Stimulated activated naive CD8-positive, alpha-beta T cell treated with anti-CD3 and anti-CD28 coated beads, Interleukin-15, Interleukin-2, amounts not matched to agents 100 U/mL and 50 U/mL, for 24 hours (primary cell): ENCODE measurements around the gene TRANK1.
"Not testable (repeated sequence)": the region's sequence is repeated elsewhere in the genome, so short reads cannot be mapped to it uniquely, and the experiment has no call there.

Experiments used
- ATAC-seq: fragments of 150-1000 bp; cut with Tn5 transposase; one replicate; pipeline ENCODE4 v1.10.0; 2021
- DNase-seq: peaks from one replicate; pipeline ENCODE4 v3.0.0; 2021

Gene TRANK1

DNA sequence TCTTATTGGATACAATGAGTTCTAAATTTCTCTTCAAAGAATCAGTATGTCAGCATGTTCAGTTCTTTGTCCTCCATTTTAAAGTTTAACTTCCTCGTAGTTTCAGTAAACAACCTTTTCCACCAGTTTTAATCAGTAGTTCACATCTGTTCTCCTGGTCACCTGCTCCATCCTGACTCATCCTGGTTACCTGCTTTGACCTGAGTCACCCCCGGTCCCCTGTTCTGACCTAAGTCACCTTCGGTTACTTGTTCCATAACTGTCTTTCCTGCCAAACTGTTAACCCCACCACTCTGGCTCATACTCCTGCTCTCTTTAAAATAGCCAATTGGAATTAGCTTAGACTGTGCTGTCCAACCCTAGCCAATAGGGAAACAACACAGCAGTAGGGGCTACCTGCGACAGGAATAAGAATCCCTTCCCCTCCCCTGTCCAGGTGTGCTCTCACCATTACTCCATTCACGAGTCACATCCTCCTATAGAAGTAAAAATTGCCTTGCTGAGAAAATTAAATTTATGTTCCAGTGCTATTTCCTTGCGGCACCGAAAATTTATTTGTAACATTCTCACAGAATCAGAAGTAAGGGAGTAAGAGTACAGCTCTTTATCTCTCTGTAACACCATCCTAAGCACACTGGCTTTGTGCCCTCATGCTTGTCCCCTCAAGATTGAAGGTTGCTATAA is 23.8 kb downstream of the TRANK1 start:
- no peak for ATAC-seq
- DNase-seq = no peak

GRCh38 chr3:36919439-36920160 is 25.3 kb downstream of the TRANK1 start:
- DNase-seq (no peak), ATAC-seq (no peak)

DNA sequence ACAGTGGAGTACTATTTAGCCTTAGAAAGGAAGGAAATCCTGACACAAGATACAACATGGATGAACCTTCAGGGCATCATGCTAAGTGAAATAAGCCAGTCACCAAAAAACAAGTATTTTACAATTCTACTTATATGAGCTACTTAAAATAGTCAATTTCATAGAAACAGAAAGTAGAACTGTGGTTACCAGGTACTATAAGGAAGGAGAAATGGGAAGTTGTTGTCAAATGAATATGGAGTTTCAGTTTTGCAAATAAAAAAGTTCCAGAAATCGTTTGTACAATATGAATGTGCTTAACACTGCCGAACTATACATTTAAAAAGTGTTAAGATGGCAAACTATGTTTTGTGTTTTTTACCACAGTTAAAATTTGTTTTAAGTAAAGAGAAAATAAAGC is 26.8 kb downstream of the TRANK1 start:
- DNase-seq (no peak), ATAC-seq (peak; percentile 57)

DNA sequence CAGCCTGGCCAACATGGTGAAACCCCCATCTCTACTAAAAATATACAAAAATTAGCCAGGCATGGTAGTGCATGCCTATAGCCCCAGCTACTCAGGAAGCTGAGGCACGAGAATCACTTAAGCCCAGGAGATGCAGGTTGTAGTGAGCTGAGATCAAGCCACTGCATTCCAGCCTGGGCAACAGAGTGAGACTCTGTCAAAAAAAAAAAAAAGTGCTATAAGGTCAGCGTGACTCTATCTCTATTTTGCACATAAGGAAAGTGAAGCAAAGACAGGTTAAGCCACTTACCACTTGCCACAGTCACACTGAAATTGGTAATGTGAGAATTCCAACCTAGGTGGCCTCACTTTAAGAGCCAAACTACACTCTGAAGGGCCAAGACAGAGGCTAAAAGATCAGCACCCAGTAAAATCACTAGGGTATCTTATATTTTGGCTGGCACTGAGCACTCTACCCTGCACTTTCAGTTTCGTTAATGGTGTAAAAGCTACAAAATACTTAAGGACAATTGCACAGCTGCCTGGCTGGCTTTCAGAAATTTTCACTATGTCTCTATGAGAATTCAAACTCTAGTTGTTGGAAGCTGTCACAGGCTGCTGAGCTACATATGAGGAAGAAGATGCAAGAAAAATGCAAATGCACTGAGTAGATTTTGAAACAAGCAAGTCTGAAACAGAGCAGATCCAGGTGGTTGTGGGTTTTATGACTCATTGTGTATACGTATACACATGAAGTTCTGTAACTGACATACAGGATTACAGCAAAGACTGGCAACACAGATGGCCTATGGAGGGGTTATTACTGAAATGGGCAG is 32.7 kb downstream of the TRANK1 start:
- peak; percentile 19 for DNase-seq
- ATAC-seq = peak; percentile 87

DNA sequence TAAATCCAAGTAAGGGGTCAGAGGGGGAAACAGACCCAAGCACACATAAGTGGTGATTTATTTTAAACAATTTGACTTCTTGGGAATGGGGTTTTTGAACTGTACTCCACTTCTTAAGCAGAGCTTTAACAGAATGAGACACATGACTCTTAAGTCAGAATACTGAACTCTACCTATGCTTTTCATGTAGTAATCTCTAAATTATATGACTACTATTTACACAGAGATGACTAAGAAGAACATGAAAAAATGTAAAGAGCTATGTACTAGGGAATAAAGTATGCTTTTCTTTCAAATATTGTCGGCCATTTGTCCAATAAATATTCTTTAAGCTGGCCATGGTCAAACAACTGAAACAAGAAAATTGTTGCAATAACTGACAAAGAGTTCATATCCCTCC is 35.2 kb downstream of the TRANK1 start:
- DNase-seq = no peak
- no peak for ATAC-seq

DNA sequence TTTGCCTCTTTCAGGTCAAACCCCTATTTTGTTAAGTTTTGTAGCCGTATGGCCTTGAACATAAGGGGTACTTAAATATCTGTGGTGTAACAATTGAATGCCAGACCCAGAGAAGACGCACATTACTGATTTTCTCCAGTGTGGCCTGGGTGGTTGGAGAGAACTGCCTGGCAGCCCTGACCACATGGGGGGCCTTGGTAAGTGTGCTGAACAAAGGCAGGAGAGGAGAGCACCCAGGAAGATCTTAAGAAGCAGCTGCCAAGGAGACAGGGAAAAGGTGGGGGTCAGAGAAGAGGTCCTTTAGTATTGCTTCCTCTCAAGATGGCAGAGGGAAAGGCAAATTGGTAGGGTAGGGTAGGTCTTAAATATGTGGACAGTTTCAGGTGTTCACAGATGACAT is 35.7 kb downstream of the TRANK1 start:
- DNase-seq = no peak

GRCh38 chr3:36908647-36909180 is 36.1 kb downstream of the TRANK1 start:
- no peak for ATAC-seq
- DNase-seq = no peak

More for the DNA sequence above, 35.7 kb downstream of the TRANK1 start:
- no peak for ATAC-seq

DNA sequence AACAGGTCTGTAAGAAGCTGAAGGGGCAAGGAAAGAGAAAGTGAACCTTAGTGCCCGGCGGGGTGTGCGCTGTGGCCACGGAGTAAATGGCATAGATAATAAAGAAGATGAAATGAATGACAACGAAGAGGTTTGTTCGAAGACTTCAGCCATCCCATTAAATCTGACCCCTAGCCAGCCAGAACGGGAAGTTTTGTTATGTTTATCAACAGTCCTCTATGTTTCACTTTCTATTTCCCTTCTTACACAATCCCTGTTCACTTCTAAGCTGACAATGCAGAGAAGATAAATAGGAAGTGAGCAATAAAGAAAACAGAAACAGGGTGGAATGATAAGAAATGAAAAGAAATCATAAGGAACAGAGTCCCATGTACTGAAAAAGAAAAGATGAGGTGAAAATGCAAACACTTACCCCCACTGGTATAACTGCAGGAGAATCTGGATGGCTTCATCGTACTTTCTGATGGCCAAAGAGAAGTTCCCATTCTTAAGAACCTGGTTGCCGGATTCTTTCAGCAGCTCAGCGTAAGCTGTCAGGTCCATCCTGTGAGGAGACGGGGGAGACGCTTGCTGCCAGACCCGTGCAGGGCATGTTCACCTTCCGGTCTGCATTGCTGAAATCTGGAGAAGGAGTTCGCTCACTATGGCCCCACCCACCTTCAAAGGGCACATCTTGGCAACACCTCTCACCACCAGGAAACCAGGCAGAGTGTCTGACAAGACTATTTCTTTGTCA is 36.8 kb downstream of the TRANK1 start:
- peak; percentile 71 for DNase-seq
- ATAC-seq = peak; percentile 70

DNA sequence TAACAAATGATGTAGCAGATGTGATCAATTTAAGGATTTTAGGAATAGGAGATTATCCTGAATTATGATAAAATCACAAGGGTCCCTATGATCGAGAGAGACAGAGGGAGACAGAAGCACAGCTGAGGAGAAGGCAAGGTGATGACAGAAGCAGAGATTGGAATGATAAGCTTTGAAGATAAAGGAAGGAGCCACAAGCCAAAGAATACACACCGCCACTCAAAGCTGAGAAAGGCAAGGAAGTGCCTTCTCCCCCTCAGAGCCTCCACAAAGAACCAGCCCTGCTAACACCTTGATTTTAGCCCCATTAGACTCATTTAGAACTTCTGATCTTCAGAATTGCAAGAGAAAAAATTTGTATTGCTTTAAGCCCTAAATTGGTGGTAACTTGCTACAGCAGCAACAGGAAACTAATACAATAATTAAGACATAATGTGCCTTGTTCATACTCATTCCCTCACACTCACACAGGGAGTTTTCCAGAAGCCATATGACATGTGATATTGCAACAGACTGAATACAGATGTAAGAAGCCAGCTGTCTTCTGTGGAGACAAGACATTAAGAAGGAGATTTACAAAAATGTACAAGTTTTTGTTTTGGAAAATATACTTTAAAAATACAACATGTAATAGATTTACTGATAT is 38.2 kb downstream of the TRANK1 start:
- ATAC-seq = no peak

DNA sequence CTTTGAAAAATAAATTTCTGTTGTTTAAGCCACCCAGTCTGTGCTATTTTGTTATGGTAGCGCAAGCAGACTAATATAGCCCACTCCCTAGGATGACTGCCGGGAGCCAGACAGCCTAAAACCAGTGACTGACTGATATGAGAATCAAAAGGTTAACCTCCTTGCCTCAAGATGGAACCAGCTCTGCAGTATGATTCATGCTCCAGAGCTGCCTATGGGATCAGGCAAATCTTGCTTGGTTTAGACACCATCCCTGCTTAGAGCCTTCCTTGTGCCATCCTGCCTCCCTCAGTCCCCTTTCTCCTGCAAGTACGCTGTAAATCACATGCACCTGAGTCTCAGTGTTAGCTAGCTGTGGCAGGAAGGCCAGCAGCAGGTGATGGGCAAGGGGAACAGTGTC is 39.3 kb downstream of the TRANK1 start:
- peak; percentile 54 for ATAC-seq
- DNase-seq = peak; percentile 17

More for the DNA sequence above, 38.2 kb downstream of the TRANK1 start:
- no peak for DNase-seq

DNA sequence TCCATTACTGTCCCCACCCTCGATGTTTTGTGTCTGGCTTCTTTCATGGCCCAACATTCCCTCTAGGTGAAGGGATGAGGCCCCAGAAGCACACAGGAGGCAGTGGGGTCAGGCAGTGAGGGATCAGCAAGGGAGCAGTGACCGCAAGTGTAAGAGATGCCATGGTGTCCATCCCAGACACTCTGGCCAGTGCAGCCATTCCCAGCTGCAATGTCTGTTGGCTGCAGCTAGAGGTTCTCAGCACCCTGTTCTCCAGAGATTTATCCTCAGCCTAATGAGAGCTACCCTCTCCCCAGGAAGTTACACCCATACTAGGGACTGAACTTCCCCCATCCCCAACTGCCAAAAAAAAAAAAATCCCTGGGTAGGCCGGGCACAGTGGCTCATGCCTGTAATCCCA is 40.2 kb downstream of the TRANK1 start:
- ATAC-seq = no peak
- no peak for DNase-seq

GRCh38 chr3:36904065-36904464 is 40.8 kb downstream of the TRANK1 start:
- ATAC-seq = not testable (repeated sequence)

DNA sequence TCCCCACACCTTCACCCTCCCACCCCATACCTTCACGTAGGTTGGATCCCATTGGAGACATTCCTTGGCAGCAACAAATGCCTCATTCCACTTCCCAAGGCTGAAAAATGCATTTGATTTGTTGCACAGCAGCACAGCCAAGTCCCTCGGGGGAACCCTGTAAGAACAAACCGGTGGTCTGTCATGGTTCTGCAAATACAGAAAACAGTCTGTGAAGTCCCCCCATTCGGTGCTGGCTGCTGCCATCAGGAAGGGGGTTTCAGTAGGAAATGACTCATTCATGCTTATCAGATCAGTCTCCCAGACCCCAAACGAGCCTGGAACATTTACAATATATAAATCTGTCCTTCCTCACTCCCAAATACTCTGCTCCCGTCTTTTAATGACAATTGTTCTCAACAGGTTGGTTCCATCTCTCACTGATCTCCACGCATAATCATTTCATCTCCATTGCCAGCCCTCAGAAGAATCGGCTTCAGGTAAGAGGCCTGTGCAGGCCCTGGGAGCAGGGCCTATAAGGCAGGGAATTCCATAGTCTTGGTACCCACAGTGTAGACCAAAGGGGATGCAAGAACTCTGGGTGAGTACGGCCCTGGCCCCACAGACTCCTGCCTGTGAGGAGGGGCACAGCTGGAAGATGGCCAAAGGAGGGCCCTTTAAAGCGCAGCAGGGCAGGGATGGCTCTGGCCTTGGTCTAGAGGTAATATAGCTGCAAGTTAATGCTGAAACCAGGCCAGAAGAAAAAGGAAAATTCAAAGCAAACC is 41.6 kb downstream of the TRANK1 start:
- DNase-seq (no peak), ATAC-seq (peak; percentile 46)

More at GRCh38 chr3:36904065-36904464, 40.8 kb downstream of the TRANK1 start:
- not testable (repeated sequence) for DNase-seq

DNA sequence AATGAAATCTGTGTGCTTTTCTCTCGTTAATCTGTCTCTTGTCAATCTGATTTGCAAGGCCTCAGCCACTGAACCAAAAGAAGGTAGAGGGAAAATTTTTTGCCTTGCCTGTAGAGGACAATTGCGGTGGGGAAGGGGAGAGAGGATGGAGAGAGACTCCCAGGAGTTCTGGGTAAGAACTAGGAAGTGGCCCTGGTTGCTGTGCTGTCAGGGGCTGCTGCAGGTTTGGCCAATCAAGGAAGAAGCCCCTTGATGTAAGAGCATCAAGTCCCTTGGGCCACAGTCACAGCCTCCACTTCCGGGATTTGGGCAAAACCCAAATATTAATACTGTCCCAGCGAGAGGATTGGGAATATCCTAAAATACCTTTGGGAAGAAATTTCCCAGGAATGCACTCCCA is 43.3 kb downstream of the TRANK1 start:
- no peak for ATAC-seq
- DNase-seq = no peak

- DNase-seq (no peak), ATAC-seq (no peak)
Observed at GRCh38 chr3:36900474-36901443, 44.1 kb downstream of the TRANK1 start.

- no peak for ATAC-seq
- DNase-seq = no peak
Observed at GRCh38 chr3:36895496-36896409, 49.1 kb downstream of the TRANK1 start.

DNA sequence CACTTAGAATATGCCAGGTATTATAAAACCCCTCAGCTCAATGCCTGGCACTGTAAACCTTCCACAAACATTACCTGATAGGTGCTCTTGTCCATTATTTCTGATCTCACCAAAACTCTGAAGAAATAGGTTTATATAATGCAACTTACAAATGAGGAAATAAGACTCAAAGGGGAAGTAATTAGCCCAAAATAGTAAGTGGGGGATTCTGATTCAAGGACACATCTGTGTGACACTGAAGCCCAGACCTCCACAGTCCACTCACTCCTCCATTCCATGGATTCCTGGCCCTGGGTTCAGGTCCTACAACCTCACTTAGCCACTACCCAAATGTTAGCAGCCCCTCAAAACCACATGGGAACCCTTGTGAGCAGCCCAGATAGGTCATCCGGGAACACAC is 49.9 kb downstream of the TRANK1 start:
- DNase-seq (no peak), ATAC-seq (no peak)

GRCh38 chr3:36893826-36894225 is 51.0 kb downstream of the TRANK1 start:
- ATAC-seq (no peak), DNase-seq (no peak)
